ENCODE data around the gene NINJ1. TPM values are rescaled to one million over a fixed set of nuclear protein-coding genes. Genes with fewer than 3 reads are reported as not detected.

Gene NINJ1
- total and polyA plus RNA-seq, 5 donors from 2014 or later = 68.5 to 144 (median 75.4) TPM

DNA sequence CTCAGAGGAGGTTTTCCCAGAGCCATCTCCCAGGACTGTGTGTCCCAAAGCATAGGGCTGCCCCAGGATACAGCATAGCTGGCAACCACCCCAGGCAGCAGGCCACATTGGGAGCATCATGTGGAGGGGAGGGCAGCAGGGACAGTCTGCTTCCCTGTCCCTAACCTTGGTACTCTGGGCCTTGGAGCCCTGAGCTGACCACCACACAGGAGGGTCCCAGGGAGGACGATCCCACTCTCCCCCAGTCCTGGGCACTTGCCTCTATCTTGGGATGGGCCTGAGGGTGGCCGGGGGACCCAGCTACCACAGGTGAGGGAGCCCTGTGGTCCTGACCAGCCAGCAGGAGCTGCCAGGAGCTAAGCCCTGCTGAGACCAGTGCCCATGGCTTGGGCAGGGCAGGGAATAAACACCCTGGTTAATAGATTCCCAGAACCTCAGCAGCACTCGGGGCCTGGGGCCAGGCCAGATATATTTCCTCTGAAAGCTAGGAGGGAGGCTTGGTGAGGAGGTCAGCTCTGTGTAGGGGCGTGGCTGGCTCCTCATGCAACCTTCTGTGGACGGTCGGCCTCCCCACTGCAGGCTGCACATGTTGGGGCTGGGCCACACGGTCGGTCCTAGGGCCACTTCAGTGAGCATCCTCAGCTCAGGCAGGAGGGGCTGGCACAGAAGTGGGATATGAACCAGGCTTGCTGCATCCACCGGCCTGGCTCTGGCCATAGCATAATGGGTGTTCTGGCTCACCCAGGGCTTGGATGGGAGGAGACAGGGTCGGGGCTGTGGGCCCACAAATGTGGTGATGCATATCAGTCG lies 4.2 kb downstream of the NINJ1 start:
- H3K27me3 Mint-ChIP-seq = no peaks in the 10 kb centered on the region
- peak overlapping the region in 1 of 4 donors; percentile 92 for H3K4me3 Mint-ChIP-seq
- H3K36me3 ChIP-seq (ENCODE audit: control insufficient read depth, insufficient read depth, low read length) = peaks cover 5% of the 10 kb centered on the region
- peaks cover 80% of the 10 kb centered on the region for H3K4me1 ChIP-seq (ENCODE audit: control insufficient read depth, insufficient read depth, low read length, poor library complexity, severe bottlenecking)
- no peak for ATAC-seq (ENCODE audit: low read depth in 2 of 2)
- H3K27ac Mint-ChIP-seq = peak overlapping the region; percentile 41 to 87 (median 83)
- H3K36me3 Mint-ChIP-seq = peaks cover 4% of the 10 kb centered on the region
- no peaks in the 10 kb centered on the region for H3K27me3 ChIP-seq (ENCODE audit: control insufficient read depth, insufficient read depth, low read length)
- no peaks in the 10 kb centered on the region for H3K9me3 ChIP-seq (ENCODE audit: control insufficient read depth in 2 of 2, low read length in 2 of 2)
- no peak overlapping the region for H3K4me3 ChIP-seq (ENCODE audit: low read depth, low read length)
- no peak for DNase-seq
- no peaks in the 10 kb centered on the region for H3K9me3 Mint-ChIP-seq
- H3K4me1 Mint-ChIP-seq = peaks cover 0 to 80% (median 45%) of the 10 kb centered on the region in 4 donors
- no peak overlapping the region for H3K27ac ChIP-seq (ENCODE audit: insufficient read depth, low read length, poor library complexity, severe bottlenecking)

DNA sequence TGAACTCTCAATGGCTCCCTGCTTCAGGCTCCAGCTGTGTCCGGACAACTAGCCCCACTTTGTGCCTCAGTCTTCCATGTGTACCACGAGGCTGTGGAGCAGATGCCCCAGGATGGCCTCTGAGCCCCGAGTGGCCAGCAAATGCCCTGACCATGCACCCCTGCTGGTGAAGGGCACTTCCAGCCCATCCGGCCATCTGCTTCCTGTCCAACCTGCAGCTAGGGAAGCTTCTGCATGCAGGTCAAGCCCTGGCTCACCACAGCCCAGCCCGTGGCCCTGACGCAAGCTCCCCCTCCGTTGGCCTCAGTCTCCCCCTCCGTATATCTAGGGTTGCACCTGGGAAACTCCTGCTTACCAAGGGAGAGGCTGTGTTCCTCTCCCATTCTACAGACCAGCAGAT lies 4.8 kb downstream of the NINJ1 start:
- no peaks in the 10 kb centered on the region for H3K27me3 ChIP-seq (ENCODE audit: control insufficient read depth, insufficient read depth, low read length)
- H3K9me3 ChIP-seq (ENCODE audit: control insufficient read depth in 2 of 2, low read length in 2 of 2) = no peaks in the 10 kb centered on the region
- no peak overlapping the region for H3K4me3 ChIP-seq (ENCODE audit: low read depth, low read length)
- no peaks in the 10 kb centered on the region for H3K27me3 Mint-ChIP-seq
- peak overlapping the region; percentile 14 for H3K27ac ChIP-seq (ENCODE audit: insufficient read depth, low read length, poor library complexity, severe bottlenecking)
- no peaks in the 10 kb centered on the region for H3K9me3 Mint-ChIP-seq
- H3K4me3 Mint-ChIP-seq = no peak overlapping the region
- peaks cover 74% of the 10 kb centered on the region for H3K4me1 ChIP-seq (ENCODE audit: control insufficient read depth, insufficient read depth, low read length, poor library complexity, severe bottlenecking)
- peaks cover 11% of the 10 kb centered on the region for H3K36me3 ChIP-seq (ENCODE audit: control insufficient read depth, insufficient read depth, low read length)
- H3K4me1 Mint-ChIP-seq = peaks cover 0 to 81% (median 47%) of the 10 kb centered on the region in 4 donors
- peak overlapping the region in 1 of 3 donors; percentile 41 for H3K27ac Mint-ChIP-seq
- H3K36me3 Mint-ChIP-seq = peaks cover 9% of the 10 kb centered on the region
- DNase-seq (no peak), ATAC-seq (ENCODE audit: low read depth in 2 of 2) (no peak)

DNA sequence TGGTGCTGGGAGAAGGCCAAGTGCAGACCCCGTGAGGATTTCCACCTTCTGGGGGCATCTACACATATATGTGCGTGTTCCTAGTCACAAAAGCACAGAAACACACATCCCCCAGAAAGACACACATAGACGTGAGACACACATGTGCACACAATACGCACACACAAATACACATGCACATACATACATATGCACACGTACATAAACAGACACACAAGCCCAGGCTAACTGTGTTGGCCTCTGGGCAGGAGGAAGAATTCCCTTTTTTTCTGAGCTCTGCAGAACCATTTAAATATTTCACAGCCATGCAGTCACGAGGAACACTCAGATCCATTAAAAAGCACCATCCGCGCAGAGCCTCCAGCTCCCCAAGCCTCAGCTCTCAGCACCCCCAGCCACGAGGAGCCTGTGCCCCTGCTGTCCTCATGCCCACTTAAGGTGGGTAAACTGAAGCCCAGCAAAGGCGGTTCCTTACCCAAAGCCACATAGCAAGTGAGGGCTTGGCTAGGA lies 5.3 kb downstream of the NINJ1 start:
- H3K27me3 Mint-ChIP-seq = no peaks in the 10 kb centered on the region
- H3K4me3 Mint-ChIP-seq = peak overlapping the region in 3 of 4 donors; percentile 12 to 88 (median 52)
- H3K4me1 Mint-ChIP-seq = peaks cover 0 to 85% (median 47%) of the 10 kb centered on the region in 4 donors
- H3K27me3 ChIP-seq (ENCODE audit: control insufficient read depth, insufficient read depth, low read length) = no peaks in the 10 kb centered on the region
- no peaks in the 10 kb centered on the region for H3K9me3 ChIP-seq (ENCODE audit: control insufficient read depth in 2 of 2, low read length in 2 of 2)
- H3K4me3 ChIP-seq (ENCODE audit: low read depth, low read length) = no peak overlapping the region
- no peak for DNase-seq
- no peak overlapping the region for H3K27ac ChIP-seq (ENCODE audit: insufficient read depth, low read length, poor library complexity, severe bottlenecking)
- ATAC-seq (ENCODE audit: low read depth in 2 of 2) = no peak
- peaks cover 9% of the 10 kb centered on the region for H3K36me3 Mint-ChIP-seq
- H3K9me3 Mint-ChIP-seq = no peaks in the 10 kb centered on the region
- peaks cover 74% of the 10 kb centered on the region for H3K4me1 ChIP-seq (ENCODE audit: control insufficient read depth, insufficient read depth, low read length, poor library complexity, severe bottlenecking)
- H3K36me3 ChIP-seq (ENCODE audit: control insufficient read depth, insufficient read depth, low read length) = peaks cover 14% of the 10 kb centered on the region
- peak overlapping the region in 2 of 3 donors; percentile 83 to 95 for H3K27ac Mint-ChIP-seq

- DNase-seq (no peak), ATAC-seq (ENCODE audit: low read depth in 2 of 2) (no peak)
- no peaks in the 10 kb centered on the region for H3K9me3 ChIP-seq (ENCODE audit: control insufficient read depth in 2 of 2, low read length in 2 of 2)
- Mint-ChIP-seq H3K9me3 (no peaks in the 10 kb centered on the region), H3K4me1 (peaks cover 0 to 83% (median 45%) of the 10 kb centered on the region in 4 donors), H3K36me3 (peaks cover 9% of the 10 kb centered on the region), H3K27me3 (no peaks in the 10 kb centered on the region), H3K27ac (peak overlapping the region; percentile 7 to 95 (median 91)), H3K4me3 (peak overlapping the region; percentile 12 to 88 (median 36))
- peaks cover 18% of the 10 kb centered on the region for H3K36me3 ChIP-seq (ENCODE audit: control insufficient read depth, insufficient read depth, low read length)
- no peak overlapping the region for H3K4me3 ChIP-seq (ENCODE audit: low read depth, low read length)
- H3K27me3 ChIP-seq (ENCODE audit: control insufficient read depth, insufficient read depth, low read length) = no peaks in the 10 kb centered on the region
- peak overlapping the region; percentile 51 for H3K27ac ChIP-seq (ENCODE audit: insufficient read depth, low read length, poor library complexity, severe bottlenecking)
- H3K4me1 ChIP-seq (ENCODE audit: control insufficient read depth, insufficient read depth, low read length, poor library complexity, severe bottlenecking) = peaks cover 70% of the 10 kb centered on the region
These were observed 5.9 kb downstream of the NINJ1 start for GRCh38 chr9:93128011-93128714.

DNA sequence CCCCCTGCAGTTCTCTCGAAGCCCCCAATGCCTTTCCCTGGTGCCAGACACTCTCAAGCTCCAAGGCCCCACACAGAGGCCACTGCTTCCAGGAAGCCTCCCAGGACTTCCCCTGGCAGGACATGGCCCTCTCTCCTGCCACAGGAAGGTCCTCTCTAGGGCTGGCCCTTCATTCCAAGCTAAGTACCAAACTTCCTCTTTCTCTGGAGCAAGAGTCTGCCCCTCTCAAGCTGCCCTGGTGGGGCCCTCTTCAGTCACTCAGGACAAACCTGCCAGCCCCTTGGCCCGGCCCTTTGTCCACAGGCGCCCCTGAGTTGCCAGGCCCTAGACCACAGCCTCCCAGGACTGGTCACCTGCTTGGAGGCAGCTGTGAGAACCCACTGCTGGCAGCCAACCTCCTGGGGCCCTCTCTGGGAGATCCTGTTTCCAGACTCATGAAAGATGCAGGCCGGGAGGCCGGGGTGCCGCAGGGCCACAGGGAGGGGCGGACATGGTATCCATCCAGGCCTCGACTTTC lies 6.6 kb downstream of the NINJ1 start:
- Mint-ChIP-seq H3K4me3 (peak overlapping the region in 3 of 4 donors; percentile 21 to 73 (median 62)), H3K36me3 (peaks cover 9% of the 10 kb centered on the region), H3K4me1 (peaks cover 0 to 76% (median 40%) of the 10 kb centered on the region in 4 donors), H3K9me3 (no peaks in the 10 kb centered on the region), H3K27ac (peak overlapping the region; percentile 56 to 95 (median 91)), H3K27me3 (no peaks in the 10 kb centered on the region)
- no peak overlapping the region for H3K4me3 ChIP-seq (ENCODE audit: low read depth, low read length)
- ATAC-seq (ENCODE audit: low read depth in 2 of 2) = no peak
- H3K9me3 ChIP-seq (ENCODE audit: control insufficient read depth in 2 of 2, low read length in 2 of 2) = no peaks in the 10 kb centered on the region
- no peak for DNase-seq
- peaks cover 18% of the 10 kb centered on the region for H3K36me3 ChIP-seq (ENCODE audit: control insufficient read depth, insufficient read depth, low read length)
- H3K27ac ChIP-seq (ENCODE audit: insufficient read depth, low read length, poor library complexity, severe bottlenecking) = peak overlapping the region; percentile 51
- peaks cover 63% of the 10 kb centered on the region for H3K4me1 ChIP-seq (ENCODE audit: control insufficient read depth, insufficient read depth, low read length, poor library complexity, severe bottlenecking)
- no peaks in the 10 kb centered on the region for H3K27me3 ChIP-seq (ENCODE audit: control insufficient read depth, insufficient read depth, low read length)

- H3K27ac Mint-ChIP-seq = peak overlapping the region; percentile 56 to 95 (median 91)
- no peaks in the 10 kb centered on the region for H3K27me3 ChIP-seq (ENCODE audit: control insufficient read depth, insufficient read depth, low read length)
- H3K4me1 ChIP-seq (ENCODE audit: control insufficient read depth, insufficient read depth, low read length, poor library complexity, severe bottlenecking) = peaks cover 57% of the 10 kb centered on the region
- DNase-seq = peak in 1 of 3 donors; percentile 42
- H3K9me3 Mint-ChIP-seq = no peaks in the 10 kb centered on the region
- no peak overlapping the region for H3K4me3 ChIP-seq (ENCODE audit: low read depth, low read length)
- peak overlapping the region; percentile 46 to 73 (median 54) for H3K4me3 Mint-ChIP-seq
- peak overlapping the region; percentile 51 for H3K27ac ChIP-seq (ENCODE audit: insufficient read depth, low read length, poor library complexity, severe bottlenecking)
- no peaks in the 10 kb centered on the region for H3K9me3 ChIP-seq (ENCODE audit: control insufficient read depth in 2 of 2, low read length in 2 of 2)
- peaks cover 18% of the 10 kb centered on the region for H3K36me3 ChIP-seq (ENCODE audit: control insufficient read depth, insufficient read depth, low read length)
- peaks cover 9% of the 10 kb centered on the region for H3K36me3 Mint-ChIP-seq
- H3K4me1 Mint-ChIP-seq = peaks cover 0 to 70% (median 34%) of the 10 kb centered on the region in 4 donors
- ATAC-seq (ENCODE audit: low read depth in 2 of 2) = no peak
- H3K27me3 Mint-ChIP-seq = no peaks in the 10 kb centered on the region
These were observed 7.2 kb downstream of the NINJ1 start for GRCh38 chr9:93126825-93127368.

GRCh38 chr9:93126151-93126781 lies 7.8 kb downstream of the NINJ1 start:
- Histone ChIP-seq H3K4me1 (ENCODE audit: control insufficient read depth, insufficient read depth, low read length, poor library complexity, severe bottlenecking) (peaks cover 51% of the 10 kb centered on the region), H3K9me3 (ENCODE audit: control insufficient read depth in 2 of 2, low read length in 2 of 2) (no peaks in the 10 kb centered on the region), H3K27me3 (ENCODE audit: control insufficient read depth, insufficient read depth, low read length) (no peaks in the 10 kb centered on the region), H3K27ac (ENCODE audit: insufficient read depth, low read length, poor library complexity, severe bottlenecking) (peak overlapping the region; percentile 35), H3K4me3 (ENCODE audit: low read depth, low read length) (no peak overlapping the region), H3K36me3 (ENCODE audit: control insufficient read depth, insufficient read depth, low read length) (peaks cover 24% of the 10 kb centered on the region)
- H3K4me1 Mint-ChIP-seq = peaks cover 0 to 64% (median 30%) of the 10 kb centered on the region in 4 donors
- ATAC-seq (ENCODE audit: low read depth in 2 of 2) = peak in 1 of 2 donors; percentile 41
- no peaks in the 10 kb centered on the region for H3K27me3 Mint-ChIP-seq
- H3K27ac Mint-ChIP-seq = peak overlapping the region; percentile 91 to 95 (median 92)
- DNase-seq = peak in 1 of 3 donors; percentile 67
- H3K36me3 Mint-ChIP-seq = peaks cover 9% of the 10 kb centered on the region
- no peaks in the 10 kb centered on the region for H3K9me3 Mint-ChIP-seq
- H3K4me3 Mint-ChIP-seq = peak overlapping the region in 3 of 4 donors; percentile 67 to 79 (median 73)
